GM12801 (cell line): ENCODE measurements around the gene PDE8A.

ENCODE experiments used
- CTCF ChIP-seq: IDR thresholded peaks from one replicate; pipeline ENCODE4 v1.5.1; 2011; ENCODE audit warnings: control low read depth; ENCODE audit not compliant: insufficient read length; ENCODE audit errors: extremely low read depth

The PDE8A gene

GRCh38 chr15:85089929-85090597, 108.4 kb downstream of the PDE8A start:
- no peak for TF ChIP-seq CTCF

GRCh38 chr15:85091990-85092389, 110.3 kb downstream of the PDE8A start:
- no peak for TF ChIP-seq CTCF

- no peak for TF ChIP-seq CTCF
Observed at GRCh38 chr15:85094685-85095084, 113.0 kb downstream of the PDE8A start.

GRCh38 chr15:85095566-85095965, 113.9 kb downstream of the PDE8A start:
- TF ChIP-seq CTCF = no peak

GRCh38 chr15:85097250-85097649, 115.6 kb downstream of the PDE8A start:
- TF ChIP-seq CTCF = no peak

- no peak for TF ChIP-seq CTCF
Observed at GRCh38 chr15:85097725-85098124, 116.1 kb downstream of the PDE8A start.

GRCh38 chr15:85099195-85099803, 117.6 kb downstream of the PDE8A start:
- TF ChIP-seq CTCF = no peak
